Activated CD8-positive, alpha-beta memory T cell treated with anti-CD3 and anti-CD28 coated beads, Interleukin-2, amount 10 ng/mL, durations not matched to agents 7 days and 5 days (primary cell): ENCODE results near the gene TXK. TPM values are rescaled to one million over a fixed set of nuclear protein-coding genes. Genes with fewer than 3 reads are reported as not detected.

Experiments used
- ATAC-seq: fragments of 150-1000 bp; cut with Tn5 transposase; one replicate; pipeline ENCODE4 v1.10.0; 2021; ENCODE audit warnings: moderate library complexity
- CTCF ChIA-PET: fragments of 350-600 bp; sonication (Branson Sonifier 250); formaldehyde crosslinking; loops from one replicate; lab custom pipeline; 2021; ENCODE audit warnings: antibody characterized with exemption; lab: Charles Lee
- DNase-seq: peaks from one replicate; pipeline ENCODE4 v3.0.0-alpha.2; 2020
- H3K27ac Mint-ChIP-seq: one replicate; pipeline ENCODE4 v1.8.0; 2021; ENCODE audit warnings: mild to moderate bottlenecking, mixed read lengths
- H3K27me3 Mint-ChIP-seq: one replicate; pipeline ENCODE4 v1.8.0; 2021; ENCODE audit warnings: mixed read lengths
- H3K36me3 Mint-ChIP-seq: one replicate; pipeline ENCODE4 v1.8.0; 2021; ENCODE audit warnings: mild to moderate bottlenecking, mixed read lengths
- H3K4me1 Mint-ChIP-seq: one replicate; pipeline ENCODE4 v1.8.0; 2021; ENCODE audit warnings: mixed read lengths
- H3K4me3 Mint-ChIP-seq: one replicate; pipeline ENCODE4 v1.8.0; 2021; ENCODE audit warnings: mild to moderate bottlenecking, moderate library complexity, mixed read lengths
- H3K9me3 Mint-ChIP-seq: one replicate; pipeline ENCODE4 v1.8.0; 2022; ENCODE audit warnings: low read depth, mixed read lengths
- total RNA-seq, 2 experiments: library from RNA; stranded (reverse); gene quantifications; one replicate each; pipeline ENCODE4 v1.2.3, GENCODE V29; 2021

The TXK gene
- total RNA-seq, 2 experiments from 2014 or later: 21.2 to 24.0 TPM

DNA sequence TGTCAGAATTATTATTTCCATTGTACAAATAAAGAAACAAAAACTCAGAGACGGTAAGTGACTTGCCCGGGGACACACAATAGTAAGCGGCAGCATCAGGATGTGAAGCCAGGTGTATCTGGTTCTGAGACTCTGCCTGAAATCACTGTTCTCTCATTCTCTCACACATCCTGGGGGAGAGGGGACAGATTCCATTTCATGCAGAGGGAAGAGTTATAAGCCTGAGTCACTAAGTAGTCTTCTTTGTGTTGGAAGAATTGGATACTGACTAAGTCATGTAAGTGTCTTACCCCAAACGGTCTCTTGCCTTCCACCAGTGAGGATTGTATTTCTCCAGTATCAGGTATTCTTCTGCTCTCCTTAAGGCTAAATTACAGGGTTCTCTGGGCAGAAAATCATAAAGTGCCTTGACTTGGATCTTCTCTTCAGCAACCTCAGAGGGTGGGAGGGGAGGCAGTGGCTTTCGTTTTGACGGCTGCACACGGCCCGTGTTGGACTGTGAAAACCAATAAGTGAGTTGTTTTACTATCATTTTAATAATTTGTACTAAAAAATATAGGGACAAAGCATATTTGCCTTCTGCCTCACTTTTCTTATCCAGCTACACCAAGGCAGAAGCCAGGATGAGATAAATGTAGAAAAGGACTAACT lies 21.9 kb downstream of the TXK start:
- Mint-ChIP-seq H3K27me3 (no peaks in the 10 kb centered on the region), H3K27ac (peak overlapping the region; percentile 69), H3K4me3 (peak overlapping the region; percentile 55), H3K4me1 (peaks cover 47% of the 10 kb centered on the region), H3K9me3 (no peaks in the 10 kb centered on the region), H3K36me3 (peaks cover 31% of the 10 kb centered on the region)
- CTCF ChIA-PET: interaction anchor here (1.0 kb wide), 1 partner anchor 16 kb away, joined by 3 read pairs; no protein-coding TSS in a partner anchor
- peak; percentile 83 for ATAC-seq
- peak; percentile 70 for DNase-seq

DNA sequence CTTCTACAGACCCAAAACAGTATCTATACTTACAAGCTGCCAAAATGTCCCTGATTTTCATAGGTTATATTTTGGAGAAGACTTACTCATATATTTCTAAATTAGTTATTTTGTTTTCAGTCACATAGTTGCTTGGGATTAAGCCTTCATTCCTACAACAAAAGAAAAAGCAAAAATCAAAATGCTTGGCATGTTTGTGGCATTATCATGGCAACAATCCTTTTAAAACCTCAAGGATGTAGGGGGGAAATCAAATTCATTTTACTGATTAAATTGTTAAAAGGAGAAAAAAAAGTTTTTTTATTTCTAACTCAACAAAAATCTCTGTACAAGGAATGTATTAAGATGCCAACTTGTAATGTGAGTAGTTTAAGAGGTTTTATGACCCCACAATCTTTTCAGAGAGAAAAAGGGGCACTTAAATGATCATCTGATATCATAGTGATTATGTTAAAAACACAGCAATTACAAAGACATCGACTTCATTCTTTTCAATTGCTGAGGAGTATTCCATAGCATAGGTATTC lies 23.5 kb downstream of the TXK start:
- no peak overlapping the region for H3K4me3 Mint-ChIP-seq
- no peak for ATAC-seq
- peaks cover 29% of the 10 kb centered on the region for H3K36me3 Mint-ChIP-seq

DNA sequence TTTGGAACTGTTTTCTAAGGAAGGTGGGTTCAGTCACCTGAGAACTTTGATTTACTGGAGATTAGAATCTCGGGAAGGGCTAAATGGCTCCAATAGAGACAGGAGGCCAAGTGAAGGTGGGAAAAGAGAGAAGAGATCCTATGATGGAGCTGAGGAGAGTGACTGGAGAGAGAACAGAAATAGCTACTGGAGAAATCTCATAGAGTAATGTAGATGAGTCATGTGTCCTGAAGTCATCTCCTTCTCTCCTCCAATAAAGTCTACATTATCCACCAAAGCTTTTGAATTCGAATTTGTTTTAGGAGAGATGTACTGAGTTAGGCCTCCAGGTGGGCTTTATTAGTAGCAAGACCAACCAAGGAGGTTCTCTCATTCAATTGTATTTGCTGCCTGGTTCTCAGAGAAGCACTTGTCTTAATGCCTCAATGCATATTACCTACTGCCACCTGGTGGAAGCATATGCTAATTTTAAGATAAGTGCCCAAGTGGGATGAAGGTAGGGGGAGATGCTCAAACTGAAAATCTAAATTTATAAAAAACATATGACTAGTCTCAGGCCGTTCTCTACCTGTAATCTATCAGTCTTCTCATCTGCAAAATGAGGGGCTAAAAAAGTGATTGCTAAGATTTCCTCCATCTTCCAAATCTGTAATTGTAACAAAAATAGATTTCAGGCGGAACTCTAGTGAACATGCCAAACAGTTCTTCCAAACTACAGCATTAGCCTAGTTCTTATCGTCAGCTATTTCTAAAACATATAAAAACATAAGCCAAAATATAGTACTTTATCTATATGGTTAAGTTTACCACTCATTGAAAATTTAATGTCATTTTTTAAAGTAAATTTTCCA lies 24.4 kb downstream of the TXK start:
- H3K4me1 Mint-ChIP-seq: peaks cover 46% of the 10 kb centered on the region
- no peak overlapping the region for H3K4me3 Mint-ChIP-seq
- H3K27ac Mint-ChIP-seq: no peak overlapping the region
- CTCF ChIA-PET: interaction anchor here (0.6 to 3.0 kb wide), 12 partner anchors 9 to 792 kb away, joined by 3 to 15 read pairs (median 4); partner anchors contain the start of gene TXK
- ATAC-seq (peak; percentile 77), DNase-seq (no peak)
- peaks cover 31% of the 10 kb centered on the region for H3K36me3 Mint-ChIP-seq
- H3K27me3 Mint-ChIP-seq: no peaks in the 10 kb centered on the region
- no peaks in the 10 kb centered on the region for H3K9me3 Mint-ChIP-seq

More for the DNA sequence above, 23.5 kb downstream of the TXK start:
- H3K4me1 Mint-ChIP-seq: peaks cover 45% of the 10 kb centered on the region
- no peak overlapping the region for H3K27ac Mint-ChIP-seq
- no peaks in the 10 kb centered on the region for H3K9me3 Mint-ChIP-seq
- no peaks in the 10 kb centered on the region for H3K27me3 Mint-ChIP-seq
- DNase-seq: no peak
- CTCF ChIA-PET: interaction anchor here (1.0 to 3.0 kb wide), 4 partner anchors 15 to 41 kb away, joined by 4 to 15 read pairs (median 4); partner anchors contain the start of gene TXK

DNA sequence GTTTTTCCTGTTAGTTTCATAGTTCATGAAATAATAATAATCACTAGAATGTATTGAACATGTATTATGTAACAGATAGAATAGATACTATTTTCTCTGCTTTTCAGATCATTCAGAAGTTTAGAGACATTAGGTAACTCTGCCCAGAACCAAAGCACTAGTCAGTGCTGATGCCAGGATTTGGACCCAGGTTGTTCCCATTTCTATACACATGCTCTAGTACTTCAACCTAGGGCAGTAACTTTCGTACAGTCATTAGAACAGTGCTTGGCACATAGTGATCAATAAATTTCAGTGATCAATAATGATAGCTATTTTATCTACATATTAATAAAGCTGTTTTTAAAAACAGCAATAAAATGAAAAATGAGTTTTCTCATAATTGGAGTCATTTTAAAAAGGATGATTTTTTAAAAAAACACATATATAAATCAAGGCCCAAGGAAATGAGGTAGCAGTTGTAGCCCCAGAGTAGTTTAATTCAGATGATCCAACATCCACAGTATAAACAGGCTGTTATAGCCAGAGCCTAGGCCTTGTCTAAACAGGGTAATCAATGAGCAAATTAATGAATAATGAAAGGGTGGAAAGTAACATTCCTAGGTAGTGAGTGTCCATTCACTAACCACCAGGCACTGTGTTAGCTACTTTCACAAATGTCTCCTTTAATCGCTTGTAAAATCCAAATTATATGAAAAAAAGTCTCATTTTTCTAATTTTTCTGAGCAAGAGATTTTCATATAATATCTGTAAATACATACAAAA lies 25.6 kb downstream of the TXK start:
- DNase-seq (no peak), ATAC-seq (no peak)
- Mint-ChIP-seq H3K36me3 (peaks cover 33% of the 10 kb centered on the region), H3K27ac (no peak overlapping the region), H3K27me3 (no peaks in the 10 kb centered on the region), H3K4me1 (peaks cover 39% of the 10 kb centered on the region), H3K4me3 (no peak overlapping the region), H3K9me3 (no peaks in the 10 kb centered on the region)
- CTCF ChIA-PET: interaction anchor here (1.0 to 3.0 kb wide), 8 partner anchors 10 to 76 kb away, joined by 3 to 15 read pairs (median 5); partner anchors contain the start of gene TXK

DNA sequence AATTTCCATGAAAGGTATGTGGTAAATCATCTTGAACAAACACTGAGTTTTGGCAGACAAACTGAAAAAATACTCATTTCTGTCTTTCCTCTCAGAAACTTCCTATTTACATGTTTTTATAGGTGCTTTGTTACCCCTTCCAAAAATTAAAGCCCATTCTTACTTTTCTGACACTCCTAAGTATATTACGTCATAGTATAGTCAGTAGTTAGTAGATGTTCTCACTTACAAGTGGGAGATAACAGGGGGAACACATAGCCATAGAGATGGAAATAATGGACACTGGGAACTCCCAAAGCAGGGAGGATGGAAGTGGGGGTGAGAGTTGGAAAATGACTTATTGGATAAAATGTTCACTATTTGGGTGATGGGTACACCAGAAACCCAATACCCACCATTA lies 28.8 kb downstream of the TXK start:
- peaks cover 28% of the 10 kb centered on the region for H3K4me1 Mint-ChIP-seq
- no peak overlapping the region for H3K4me3 Mint-ChIP-seq
- no peak overlapping the region for H3K27ac Mint-ChIP-seq
- DNase-seq (no peak), ATAC-seq (no peak)
- H3K27me3 Mint-ChIP-seq: no peaks in the 10 kb centered on the region
- no peaks in the 10 kb centered on the region for H3K9me3 Mint-ChIP-seq
- CTCF ChIA-PET: interaction anchor here (0.8 to 1.0 kb wide), 2 partner anchors 16 to 22 kb away, joined by 3 read pairs; no protein-coding TSS in a partner anchor
- peaks cover 31% of the 10 kb centered on the region for H3K36me3 Mint-ChIP-seq

DNA sequence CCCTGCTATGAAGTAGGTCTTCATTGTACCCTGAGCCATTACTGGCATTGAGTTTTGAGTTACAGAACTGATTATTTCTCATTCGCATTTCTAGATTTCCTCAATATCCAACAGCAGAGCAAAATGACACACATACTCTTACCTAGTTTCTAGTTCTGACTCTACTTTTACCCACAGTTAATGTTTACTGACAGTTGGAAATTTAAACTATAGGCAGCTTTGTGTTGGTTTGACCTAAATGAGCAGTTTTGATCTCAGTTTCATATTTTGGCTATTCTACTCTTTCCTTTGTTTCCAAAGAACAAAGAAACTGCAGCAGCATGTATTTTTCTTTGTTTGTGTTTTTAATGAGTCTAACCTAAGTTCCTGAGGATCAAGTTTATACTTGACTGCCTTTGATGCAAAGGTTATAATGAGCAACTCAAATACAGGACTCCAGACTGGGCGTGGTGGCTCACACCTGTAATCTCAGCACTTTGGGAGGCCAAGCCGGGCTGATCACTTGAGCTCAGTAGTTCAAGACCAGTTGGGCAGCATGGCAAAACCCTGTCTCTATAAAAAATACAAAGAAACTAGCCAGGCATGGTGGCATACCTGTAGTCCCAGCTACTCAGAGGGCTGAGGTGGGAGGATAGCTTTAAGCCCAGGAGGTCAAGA lies 30.4 kb downstream of the TXK start:
- Mint-ChIP-seq H3K27ac (peak overlapping the region; percentile 71), H3K4me3 (no peak overlapping the region), H3K4me1 (peaks cover 24% of the 10 kb centered on the region), H3K9me3 (peaks cover 2% of the 10 kb centered on the region), H3K27me3 (no peaks in the 10 kb centered on the region), H3K36me3 (peaks cover 33% of the 10 kb centered on the region)
- DNase-seq: no peak
- peak; percentile 70 for ATAC-seq
- CTCF ChIA-PET: interaction anchor here (0.9 to 1.4 kb wide), 2 partner anchors 11 to 16 kb away, joined by 3 to 4 read pairs; no protein-coding TSS in a partner anchor

DNA sequence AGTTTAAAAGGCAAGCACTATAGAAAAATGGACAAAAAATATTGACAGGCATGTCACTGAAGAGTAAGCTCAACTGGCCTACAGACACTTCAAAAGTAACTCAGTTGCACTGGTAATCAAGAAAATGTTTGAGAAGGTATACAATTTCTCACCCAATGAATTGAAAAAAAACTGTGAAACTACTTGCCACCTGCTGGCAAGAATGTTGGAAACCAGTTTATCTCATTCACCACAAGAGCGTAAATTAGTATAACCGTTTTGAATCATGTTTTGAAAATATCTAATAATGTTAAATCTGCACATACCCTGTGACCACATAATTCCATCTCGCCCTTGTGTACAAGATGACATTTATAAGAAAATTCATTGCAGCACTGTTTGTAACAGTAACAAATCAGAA lies 31.7 kb downstream of the TXK start:
- no peak for ATAC-seq
- CTCF ChIA-PET: no interaction called here
- H3K4me1 Mint-ChIP-seq: peaks cover 24% of the 10 kb centered on the region

DNA sequence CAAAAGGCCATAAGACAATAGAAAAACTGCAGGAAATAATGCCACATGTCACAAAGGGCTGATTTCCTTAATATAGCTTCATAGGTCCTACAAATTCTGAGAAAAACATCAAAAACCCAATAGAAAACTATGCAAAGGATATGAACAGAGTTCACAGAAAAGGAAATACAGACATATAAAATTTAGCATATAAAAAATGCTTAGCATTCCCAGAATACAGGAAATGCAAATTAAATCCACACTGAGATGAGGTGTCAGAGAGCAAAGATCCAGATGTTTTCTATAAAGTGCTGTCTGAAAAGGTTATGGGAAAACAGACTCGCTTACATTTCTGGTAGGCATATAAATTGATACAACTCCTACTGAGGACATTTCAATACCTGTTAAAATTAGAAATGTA lies 33.8 kb downstream of the TXK start:
- H3K4me3 Mint-ChIP-seq: no peak overlapping the region
- H3K4me1 Mint-ChIP-seq: peaks cover 17% of the 10 kb centered on the region
- peaks cover 2% of the 10 kb centered on the region for H3K9me3 Mint-ChIP-seq
- CTCF ChIA-PET: no interaction called here
- H3K27ac Mint-ChIP-seq: no peak overlapping the region
- ATAC-seq (no peak), DNase-seq (no peak)
- no peaks in the 10 kb centered on the region for H3K27me3 Mint-ChIP-seq
- peaks cover 27% of the 10 kb centered on the region for H3K36me3 Mint-ChIP-seq

More for the DNA sequence above, 31.7 kb downstream of the TXK start:
- Mint-ChIP-seq H3K27me3 (no peaks in the 10 kb centered on the region), H3K4me3 (no peak overlapping the region), H3K27ac (no peak overlapping the region), H3K9me3 (peaks cover 2% of the 10 kb centered on the region), H3K36me3 (peaks cover 33% of the 10 kb centered on the region)
- DNase-seq: no peak

DNA sequence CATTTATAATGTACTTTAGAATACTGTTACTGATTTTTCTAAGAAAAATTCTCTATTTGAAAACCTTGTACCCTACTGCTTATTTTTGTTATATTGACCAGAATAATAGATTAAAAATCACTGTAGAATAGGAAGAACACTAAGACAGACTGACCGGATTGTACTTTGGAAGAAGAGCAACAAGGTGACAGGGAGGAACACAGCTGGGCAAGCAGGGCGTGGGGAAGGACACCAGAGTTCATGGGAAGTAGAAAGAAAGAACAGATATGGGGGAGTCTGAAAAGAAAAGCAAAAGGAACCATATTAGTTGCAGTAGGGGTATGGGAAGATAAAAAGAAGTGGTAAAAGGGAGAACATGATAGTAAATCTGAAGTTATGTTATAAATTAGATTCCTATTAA lies 38.6 kb downstream of the TXK start:
- CTCF ChIA-PET: interaction anchor here (1.0 to 1.5 kb wide), 2 partner anchors 15 to 17 kb away, joined by 3 to 4 read pairs; no protein-coding TSS in a partner anchor
- DNase-seq: no peak
- Mint-ChIP-seq H3K4me1 (peaks cover 7% of the 10 kb centered on the region), H3K4me3 (no peak overlapping the region), H3K9me3 (peaks cover 2% of the 10 kb centered on the region), H3K27me3 (no peaks in the 10 kb centered on the region), H3K27ac (no peak overlapping the region), H3K36me3 (peaks cover 26% of the 10 kb centered on the region)
- no peak for ATAC-seq

DNA sequence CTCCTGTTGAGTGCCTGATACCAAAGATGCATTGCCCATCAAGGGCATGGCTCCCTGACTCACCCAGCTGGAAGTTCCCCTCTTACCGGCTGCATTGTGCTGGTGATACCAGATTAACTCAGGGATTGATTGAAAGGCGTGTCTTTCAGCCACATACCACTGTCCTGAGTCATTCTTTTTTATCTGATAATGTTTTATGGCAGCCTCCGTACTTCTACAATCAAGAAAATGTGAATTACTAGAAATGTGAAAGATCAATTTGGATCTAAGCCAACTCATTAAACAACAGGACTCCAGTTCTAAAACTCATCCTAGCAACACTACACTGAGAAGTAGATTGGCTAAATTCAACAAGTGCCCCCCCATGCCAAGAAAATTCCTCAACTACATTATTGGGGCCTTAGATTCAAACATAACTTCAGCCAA lies 40.0 kb downstream of the TXK start:
- Mint-ChIP-seq H3K4me3 (no peak overlapping the region), H3K4me1 (peaks cover 4% of the 10 kb centered on the region), H3K9me3 (no peaks in the 10 kb centered on the region), H3K27ac (no peak overlapping the region), H3K36me3 (peaks cover 24% of the 10 kb centered on the region), H3K27me3 (no peaks in the 10 kb centered on the region)
- no peak for DNase-seq
- CTCF ChIA-PET: no interaction called here
- no peak for ATAC-seq

DNA sequence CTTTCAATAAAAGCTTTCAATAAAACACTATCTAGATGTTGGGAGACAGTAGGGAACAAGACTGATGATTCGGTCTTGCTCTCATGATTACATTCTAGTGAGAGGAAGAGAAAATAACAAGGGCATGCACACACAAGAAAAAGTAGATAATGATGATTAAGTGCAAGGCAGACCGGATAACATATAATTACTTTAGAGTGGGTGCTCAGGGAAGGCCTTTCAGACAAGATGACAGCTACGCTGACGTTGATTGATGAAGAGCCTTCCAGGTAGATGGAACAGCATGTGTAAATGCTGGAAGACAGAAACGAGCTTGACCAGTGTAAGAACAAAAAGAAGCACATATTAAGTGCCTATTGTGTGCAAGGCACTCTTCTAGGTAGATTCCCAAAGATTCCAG lies 43.4 kb downstream of the TXK start:
- peaks cover 4% of the 10 kb centered on the region for H3K4me1 Mint-ChIP-seq
- DNase-seq: no peak
- CTCF ChIA-PET: interaction anchor here (2.3 kb wide), 1 partner anchor 18 kb away, joined by 7 read pairs; no protein-coding TSS in a partner anchor
- peaks cover 26% of the 10 kb centered on the region for H3K36me3 Mint-ChIP-seq
- no peak overlapping the region for H3K4me3 Mint-ChIP-seq
- no peaks in the 10 kb centered on the region for H3K9me3 Mint-ChIP-seq
- no peaks in the 10 kb centered on the region for H3K27me3 Mint-ChIP-seq
- no peak for ATAC-seq
- H3K27ac Mint-ChIP-seq: no peak overlapping the region
